GM18505 (cell line): ENCODE data around the gene RAD18.

Experiments
- ATAC-seq: cut with Tn5 transposase; IDR thresholded peaks from one replicate; pipeline ENCODE4 v1.9.1; 2021; ENCODE audit not compliant: unreplicated experiment
- POLR2A ChIP-seq: IDR thresholded peaks from 4 replicates; pipeline ENCODE4 v1.6.1; 2011; ENCODE audit warnings: borderline replicate concordance; ENCODE audit not compliant: insufficient read depth, insufficient read length; ENCODE audit errors: extremely low read depth

Gene RAD18

GRCh38 chr3:8966150-8966819 is 3.0 kb upstream of the RAD18 start:
- no peak for TF ChIP-seq POLR2A
- ATAC-seq: no peak

GRCh38 chr3:8964436-8965370 is 1.4 kb upstream of the RAD18 start:
- TF ChIP-seq POLR2A: no peak
- ATAC-seq: no peak

GRCh38 chr3:8962226-8962861 is 928 bp downstream of the RAD18 start:
- ATAC-seq: no peak
- TF ChIP-seq POLR2A: no peak

- TF ChIP-seq POLR2A: no peak
- ATAC-seq: no peak
Measured at GRCh38 chr3:8959668-8960067, 3.6 kb downstream of the RAD18 start.

- TF ChIP-seq POLR2A: no peak
- peak; percentile 87 for ATAC-seq
Measured at GRCh38 chr3:8954938-8955763, 8.1 kb downstream of the RAD18 start.

GRCh38 chr3:8953313-8953712 is 10.0 kb downstream of the RAD18 start:
- ATAC-seq: no peak
- no peak for TF ChIP-seq POLR2A

- no peak for ATAC-seq
- no peak for TF ChIP-seq POLR2A
Measured at GRCh38 chr3:8952130-8952529, 11.1 kb downstream of the RAD18 start.

GRCh38 chr3:8945890-8946600 is 17.2 kb downstream of the RAD18 start:
- no peak for ATAC-seq
- TF ChIP-seq POLR2A: no peak

- ATAC-seq: no peak
- TF ChIP-seq POLR2A: no peak
Measured at GRCh38 chr3:8942746-8943488, 20.4 kb downstream of the RAD18 start.

GRCh38 chr3:8942115-8942514 is 21.2 kb downstream of the RAD18 start:
- no peak for TF ChIP-seq POLR2A
- ATAC-seq: no peak

- ATAC-seq: no peak
- no peak for TF ChIP-seq POLR2A
Measured at GRCh38 chr3:8938021-8938420, 25.3 kb downstream of the RAD18 start.

GRCh38 chr3:8937064-8938020 is 25.9 kb downstream of the RAD18 start:
- ATAC-seq: no peak
- no peak for TF ChIP-seq POLR2A
